ENCODE data around the gene DENND6A.
"Not testable (repeated sequence)": the region's sequence is repeated elsewhere in the genome, so short reads cannot be mapped to it uniquely, and the experiment has no call there.

DENND6A gene

DNA sequence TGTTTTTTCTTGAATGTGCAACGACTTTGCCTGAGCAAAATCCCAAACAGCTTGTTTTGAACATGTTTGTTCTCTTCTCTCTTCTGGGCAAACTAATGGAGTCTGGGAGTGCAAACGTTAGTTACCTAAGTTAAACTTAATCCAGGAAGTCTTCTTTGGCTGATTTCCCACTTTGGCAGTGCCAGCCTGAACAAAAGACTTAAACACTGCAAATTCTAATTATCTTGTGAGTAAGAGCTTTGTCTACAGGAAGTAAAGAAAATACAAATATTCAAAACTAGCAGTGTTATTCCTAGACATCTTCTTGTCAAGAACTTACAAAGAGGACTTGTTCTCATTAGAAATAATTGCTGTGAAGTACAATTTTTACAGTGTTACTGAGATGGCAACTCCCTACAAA lies 16.7 kb upstream of the DENND6A start:
- Mint-ChIP-seq H3K27ac (no peak overlapping the region), H3K4me3 (no peak overlapping the region), H3K4me1 (no peaks in the 10 kb centered on the region), H3K36me3 (no peaks in the 10 kb centered on the region), H3K9me3 (peaks cover 2% of the 10 kb centered on the region), H3K27me3 (peaks cover 3% of the 10 kb centered on the region)
- no peak for ATAC-seq (ENCODE audit: low read depth)
- DNase-seq (ENCODE audit: low spot score in 2 of 2): no peak

DNA sequence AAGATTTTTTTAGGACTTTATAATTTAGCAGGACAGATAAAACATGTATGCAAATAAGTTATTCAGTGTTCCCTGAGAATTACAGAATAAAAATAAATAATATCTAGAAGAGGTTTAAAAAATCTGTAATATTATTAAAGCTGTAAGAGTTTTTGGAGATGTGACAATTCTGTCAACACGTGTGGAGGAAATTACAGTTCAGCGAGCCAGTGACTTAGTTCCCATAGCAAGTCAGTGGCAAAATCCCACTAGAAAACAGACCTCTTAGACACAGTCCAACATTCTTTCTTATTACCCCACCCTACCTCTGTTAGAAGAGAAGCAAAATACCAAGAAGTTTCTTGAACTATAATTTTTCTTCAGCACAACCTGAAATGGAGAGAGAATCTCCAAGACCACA lies 16.2 kb upstream of the DENND6A start:
- Mint-ChIP-seq H3K27me3 (peaks cover 2% of the 10 kb centered on the region), H3K9me3 (peaks cover 2% of the 10 kb centered on the region), H3K4me3 (no peak overlapping the region), H3K36me3 (no peaks in the 10 kb centered on the region), H3K4me1 (no peaks in the 10 kb centered on the region), H3K27ac (no peak overlapping the region)
- no peak for ATAC-seq (ENCODE audit: low read depth)
- DNase-seq (ENCODE audit: low spot score in 2 of 2): no peak

DNA sequence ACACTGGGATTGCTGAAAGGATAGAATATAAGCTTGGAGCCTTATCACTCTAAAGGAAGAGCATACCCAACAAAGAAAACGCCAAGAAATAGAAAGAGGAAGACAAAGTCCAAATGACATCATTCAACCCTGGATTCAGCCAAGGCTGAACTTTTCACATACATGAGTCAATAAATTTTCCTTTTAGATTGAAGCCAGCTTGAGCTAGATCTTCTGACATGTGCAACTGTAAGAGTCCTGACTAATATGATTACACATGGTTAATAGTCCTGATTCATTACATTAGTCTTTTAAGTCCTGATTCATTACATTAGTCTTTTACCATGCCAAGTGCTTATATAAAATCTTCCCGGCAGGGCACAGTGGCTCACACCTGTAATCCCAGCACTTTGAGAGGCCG lies 13.6 kb upstream of the DENND6A start:
- H3K36me3 Mint-ChIP-seq: no peaks in the 10 kb centered on the region
- ATAC-seq (ENCODE audit: low read depth): no peak
- H3K4me3 Mint-ChIP-seq: no peak overlapping the region
- H3K4me1 Mint-ChIP-seq: no peaks in the 10 kb centered on the region
- no peak overlapping the region for H3K27ac Mint-ChIP-seq
- no peak for DNase-seq (ENCODE audit: low spot score in 2 of 2)
- H3K9me3 Mint-ChIP-seq: peaks cover 2% of the 10 kb centered on the region
- H3K27me3 Mint-ChIP-seq: peaks cover 4% of the 10 kb centered on the region

DNA sequence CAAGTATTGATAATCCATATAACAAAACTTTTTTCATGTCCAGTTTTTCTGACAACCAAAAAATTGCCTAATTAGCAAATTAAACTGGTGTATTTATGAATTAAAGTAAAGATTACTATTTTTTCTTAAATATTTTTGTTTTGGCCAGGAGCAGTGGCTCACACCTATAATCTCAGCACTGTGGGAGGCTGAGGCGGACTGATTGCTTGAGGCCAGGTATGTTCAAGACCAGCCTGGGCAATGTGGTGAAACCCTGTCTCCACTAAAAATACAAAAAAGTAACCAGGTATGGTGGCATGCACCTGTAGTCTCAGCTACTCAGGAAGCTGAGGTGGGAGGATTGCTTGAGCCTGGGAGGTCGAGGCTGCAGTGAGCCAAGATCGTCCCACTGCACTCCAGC lies 12.5 kb upstream of the DENND6A start:
- not testable (repeated sequence) for H3K27me3 Mint-ChIP-seq, H3K27ac Mint-ChIP-seq

DNA sequence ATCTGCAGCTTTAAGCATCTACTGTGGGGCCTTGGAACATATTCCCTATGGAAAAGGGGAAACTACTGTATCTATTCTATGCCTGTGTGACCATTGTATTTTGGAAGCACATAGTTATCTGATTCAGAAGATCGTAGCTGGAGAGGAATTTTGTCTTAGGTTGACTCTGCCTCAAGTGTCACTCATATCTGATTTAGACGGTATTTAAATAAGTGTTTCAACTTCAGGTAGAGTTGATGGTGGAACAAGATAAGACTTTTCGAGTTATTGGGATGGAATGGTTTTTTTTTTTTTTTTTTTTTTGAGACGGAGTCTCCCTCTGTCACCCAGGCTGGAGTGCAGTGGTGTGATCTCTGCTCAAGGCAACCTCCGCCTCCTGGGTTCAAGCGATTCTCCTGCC lies 8.9 kb upstream of the DENND6A start:
- Mint-ChIP-seq H3K27ac (no peak overlapping the region), H3K4me3 (no peak overlapping the region), H3K9me3 (no peaks in the 10 kb centered on the region)

More for the DNA sequence above, 12.5 kb upstream of the DENND6A start:
- not testable (repeated sequence) for ATAC-seq (ENCODE audit: low read depth); H3K4me3 Mint-ChIP-seq; H3K9me3 Mint-ChIP-seq; H3K4me1 Mint-ChIP-seq; H3K36me3 Mint-ChIP-seq; DNase-seq (ENCODE audit: low spot score in 2 of 2)

DNA sequence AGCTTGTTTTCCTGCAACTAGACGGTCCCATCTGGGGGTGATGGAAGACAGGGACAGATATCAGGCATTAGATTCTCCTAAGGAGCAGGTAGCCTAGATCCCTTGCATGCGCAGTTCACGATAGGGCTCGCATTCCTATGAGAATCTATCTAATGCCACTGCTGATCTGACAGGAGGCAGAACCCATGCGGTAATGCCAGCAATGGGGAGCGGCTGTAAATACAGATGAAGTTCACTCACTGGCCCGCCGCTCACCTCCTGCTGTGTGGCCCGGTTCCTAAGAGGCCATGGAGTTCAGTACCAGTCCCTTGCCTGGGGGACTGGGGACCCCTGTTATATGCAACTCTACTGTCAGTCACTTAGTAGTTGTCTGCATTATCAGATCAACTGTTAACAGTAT lies 7.9 kb upstream of the DENND6A start:
- Mint-ChIP-seq H3K36me3 (no peaks in the 10 kb centered on the region), H3K27ac (no peak overlapping the region), H3K4me1 (no peaks in the 10 kb centered on the region), H3K4me3 (no peak overlapping the region), H3K27me3 (peaks cover 2% of the 10 kb centered on the region), H3K9me3 (no peaks in the 10 kb centered on the region)
- ATAC-seq (ENCODE audit: low read depth): no peak
- DNase-seq (ENCODE audit: low spot score in 2 of 2): no peak

More for the DNA sequence above, 8.9 kb upstream of the DENND6A start:
- DNase-seq (ENCODE audit: low spot score in 2 of 2): no peak
- H3K27me3 Mint-ChIP-seq: peaks cover 2% of the 10 kb centered on the region
- H3K36me3 Mint-ChIP-seq: no peaks in the 10 kb centered on the region
- ATAC-seq (ENCODE audit: low read depth): no peak
- no peaks in the 10 kb centered on the region for H3K4me1 Mint-ChIP-seq

DNA sequence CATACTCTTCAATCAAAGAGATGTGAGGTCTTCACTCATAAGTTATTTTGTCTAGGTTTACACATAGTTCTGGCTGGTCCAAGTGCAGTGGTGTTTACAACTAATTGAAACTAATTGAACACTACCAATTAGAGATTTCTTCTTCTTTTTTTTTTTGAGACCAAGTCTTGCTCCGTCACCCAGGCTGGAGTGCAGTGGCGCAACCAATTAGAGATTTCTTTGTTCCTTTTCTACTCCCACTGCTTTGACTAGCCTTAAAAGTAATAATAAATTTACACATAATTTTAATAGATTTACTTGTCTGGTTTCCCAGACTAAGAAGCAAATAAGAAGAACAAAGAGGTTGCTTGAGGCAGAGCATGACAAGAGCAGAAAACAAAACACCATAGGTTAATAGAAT lies 6.7 kb upstream of the DENND6A start:
- ATAC-seq (ENCODE audit: low read depth): no peak

DNA sequence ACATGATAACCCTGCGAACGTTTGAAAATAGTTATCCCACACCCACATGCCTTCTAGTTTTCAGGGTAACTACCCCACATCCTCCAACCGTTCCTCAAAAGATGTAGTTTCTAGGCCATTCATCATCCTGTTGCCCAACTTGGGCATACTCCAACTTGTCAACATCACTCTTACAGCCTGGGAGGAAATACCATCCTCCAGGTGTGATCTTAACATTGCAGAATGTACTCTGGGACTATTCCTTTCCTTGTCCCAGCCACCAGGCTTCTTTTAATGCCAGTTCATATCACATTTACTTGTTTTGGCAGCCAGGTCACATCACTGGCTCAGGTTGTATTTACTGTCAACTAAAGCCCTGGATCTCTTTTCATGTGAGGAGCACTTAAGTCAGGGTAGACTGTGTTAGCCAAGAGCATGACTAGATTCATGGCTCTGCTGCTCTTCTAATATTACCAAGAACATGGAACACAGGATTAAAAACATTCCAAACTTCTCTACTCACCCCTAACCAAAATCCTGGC lies 4.0 kb upstream of the DENND6A start:
- ATAC-seq (ENCODE audit: low read depth) (no peak), DNase-seq (ENCODE audit: low spot score in 2 of 2) (no peak)
- Mint-ChIP-seq H3K9me3 (no peaks in the 10 kb centered on the region), H3K36me3 (no peaks in the 10 kb centered on the region), H3K4me3 (no peak overlapping the region), H3K4me1 (no peaks in the 10 kb centered on the region), H3K27me3 (no peaks in the 10 kb centered on the region), H3K27ac (no peak overlapping the region)

More for the DNA sequence above, 6.7 kb upstream of the DENND6A start:
- no peak overlapping the region for H3K4me3 Mint-ChIP-seq
- no peaks in the 10 kb centered on the region for H3K36me3 Mint-ChIP-seq
- DNase-seq (ENCODE audit: low spot score in 2 of 2): no peak
- H3K9me3 Mint-ChIP-seq: no peaks in the 10 kb centered on the region
- no peak overlapping the region for H3K27ac Mint-ChIP-seq
- H3K27me3 Mint-ChIP-seq: peaks cover 2% of the 10 kb centered on the region
- no peaks in the 10 kb centered on the region for H3K4me1 Mint-ChIP-seq

DNA sequence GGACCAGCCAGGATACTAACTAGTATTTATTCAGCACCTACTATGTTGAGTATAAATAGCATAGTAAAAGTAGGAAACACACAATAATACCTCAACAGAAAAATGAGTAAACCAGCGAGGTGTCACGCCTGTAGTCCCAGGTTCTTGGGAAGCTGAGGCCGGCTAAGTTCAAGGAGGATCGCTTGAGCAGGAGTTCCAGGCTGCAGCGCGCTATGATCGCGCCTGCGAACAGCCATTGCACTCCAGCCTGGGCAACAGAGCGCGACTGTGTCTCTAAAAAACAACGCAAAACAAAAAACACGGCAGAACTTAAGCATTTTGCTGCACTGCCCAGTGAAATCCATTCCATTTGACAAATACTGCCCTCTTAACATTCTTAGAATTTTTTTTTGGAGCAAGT lies 1.3 kb upstream of the DENND6A start:
- Mint-ChIP-seq H3K27me3 (no peaks in the 10 kb centered on the region), H3K4me3 (peak overlapping the region; percentile 55), H3K4me1 (peaks cover 7% of the 10 kb centered on the region), H3K9me3 (no peaks in the 10 kb centered on the region), H3K36me3 (no peaks in the 10 kb centered on the region), H3K27ac (no peak overlapping the region)
- DNase-seq (ENCODE audit: low spot score in 2 of 2) (no peak), ATAC-seq (ENCODE audit: low read depth) (no peak)

DNA sequence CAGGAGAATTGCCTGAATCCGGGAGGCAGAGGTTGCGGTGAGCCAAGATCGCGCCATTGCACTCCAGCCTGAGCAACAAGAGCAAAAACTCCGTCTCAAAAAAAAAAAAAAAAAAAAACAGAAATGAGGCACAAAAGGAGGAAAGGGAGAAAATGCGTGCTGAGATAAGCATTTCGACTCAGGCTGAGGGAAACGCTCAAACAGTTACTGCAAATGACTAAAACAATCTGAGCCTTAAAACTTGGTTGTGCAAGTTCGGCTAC lies 813 bp downstream of the DENND6A start:
- peak overlapping the region; percentile 90 for H3K4me3 Mint-ChIP-seq
- H3K4me1 Mint-ChIP-seq: peaks cover 16% of the 10 kb centered on the region
- H3K27me3 Mint-ChIP-seq; ATAC-seq (ENCODE audit: low read depth); H3K9me3 Mint-ChIP-seq; H3K36me3 Mint-ChIP-seq; DNase-seq (ENCODE audit: low spot score in 2 of 2): not testable (repeated sequence)
- H3K27ac Mint-ChIP-seq: peak overlapping the region; percentile 85

DNA sequence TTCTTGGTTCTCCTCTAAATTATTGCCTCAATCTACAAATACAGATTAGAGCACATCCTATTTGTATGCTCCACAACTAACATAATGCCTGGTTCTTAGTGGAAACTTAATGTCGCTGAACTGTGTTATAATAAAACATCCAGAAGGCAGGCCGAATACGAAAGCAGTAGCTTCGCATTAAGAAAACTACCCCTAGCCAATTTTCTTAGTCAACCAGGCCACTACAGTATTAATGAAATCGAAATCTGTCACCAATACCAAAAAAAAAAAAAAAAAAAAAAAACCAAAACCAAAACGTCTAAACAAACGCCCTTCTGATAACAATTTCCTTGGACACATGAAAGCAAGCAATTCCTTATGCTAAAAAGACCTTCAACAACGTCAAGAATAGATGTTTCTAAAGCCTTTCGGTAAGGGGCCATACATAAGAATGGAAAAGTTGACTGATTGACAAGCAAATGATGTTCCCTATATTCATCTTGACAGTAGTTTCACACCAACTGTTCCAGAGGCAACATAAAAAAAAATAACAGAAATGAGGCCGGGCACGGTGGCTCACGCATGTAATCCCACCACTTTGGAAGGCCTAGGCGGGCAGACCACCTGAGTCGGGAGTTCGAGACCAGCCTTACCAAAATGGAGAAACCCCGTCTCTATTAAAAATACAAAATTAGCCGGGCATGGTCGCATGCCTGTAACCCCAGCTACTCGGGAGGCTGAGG lies 1.3 kb downstream of the DENND6A start:
- peaks cover 20% of the 10 kb centered on the region for H3K4me1 Mint-ChIP-seq

DNA sequence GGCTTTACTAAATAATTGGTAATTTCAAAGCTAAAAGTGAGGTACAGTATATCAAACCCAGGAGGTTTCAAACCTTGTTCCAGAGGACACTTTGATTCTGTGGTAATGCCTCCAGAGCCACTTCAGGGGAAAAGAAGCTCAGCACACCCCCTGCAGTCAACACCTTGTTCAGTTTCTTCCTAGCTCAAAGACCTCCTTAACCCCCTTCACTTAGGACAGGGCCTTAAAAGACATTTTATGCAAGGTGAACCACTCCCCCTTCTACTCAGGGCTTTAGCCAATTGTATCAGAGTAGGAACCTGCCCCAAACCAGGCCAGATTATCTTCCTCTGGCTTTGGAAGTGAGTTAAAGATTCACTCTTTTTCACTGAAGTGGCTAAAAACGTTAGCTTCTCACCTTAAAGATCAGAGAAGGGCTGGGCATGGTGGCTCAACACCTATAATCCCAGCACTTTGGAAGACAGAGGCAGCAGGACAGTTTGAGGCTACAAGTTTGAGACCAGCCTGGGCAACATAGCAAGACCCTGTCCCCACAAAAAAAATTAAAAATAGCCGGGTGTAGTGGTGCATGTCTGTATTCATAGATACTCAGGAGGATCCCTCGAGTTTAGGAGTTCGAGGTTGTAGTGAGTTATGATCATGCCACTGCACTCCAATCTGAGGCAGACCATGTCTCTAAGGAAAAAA lies 3.4 kb downstream of the DENND6A start:
- H3K27me3 Mint-ChIP-seq: no peaks in the 10 kb centered on the region
- no peak for DNase-seq (ENCODE audit: low spot score in 2 of 2)
- peaks cover 24% of the 10 kb centered on the region for H3K4me1 Mint-ChIP-seq
- H3K9me3 Mint-ChIP-seq: no peaks in the 10 kb centered on the region
- H3K4me3 Mint-ChIP-seq: peak overlapping the region; percentile 17
- H3K36me3 Mint-ChIP-seq: peaks cover 9% of the 10 kb centered on the region
- no peak overlapping the region for H3K27ac Mint-ChIP-seq
- ATAC-seq (ENCODE audit: low read depth): no peak

More for the DNA sequence above, 1.3 kb downstream of the DENND6A start:
- DNase-seq (ENCODE audit: low spot score in 2 of 2) (no peak), ATAC-seq (ENCODE audit: low read depth) (no peak)
- peak overlapping the region; percentile 85 for H3K27ac Mint-ChIP-seq
- peaks cover 9% of the 10 kb centered on the region for H3K36me3 Mint-ChIP-seq
- peak overlapping the region; percentile 90 for H3K4me3 Mint-ChIP-seq
- H3K27me3 Mint-ChIP-seq: no peaks in the 10 kb centered on the region
- H3K9me3 Mint-ChIP-seq: no peaks in the 10 kb centered on the region

DNA sequence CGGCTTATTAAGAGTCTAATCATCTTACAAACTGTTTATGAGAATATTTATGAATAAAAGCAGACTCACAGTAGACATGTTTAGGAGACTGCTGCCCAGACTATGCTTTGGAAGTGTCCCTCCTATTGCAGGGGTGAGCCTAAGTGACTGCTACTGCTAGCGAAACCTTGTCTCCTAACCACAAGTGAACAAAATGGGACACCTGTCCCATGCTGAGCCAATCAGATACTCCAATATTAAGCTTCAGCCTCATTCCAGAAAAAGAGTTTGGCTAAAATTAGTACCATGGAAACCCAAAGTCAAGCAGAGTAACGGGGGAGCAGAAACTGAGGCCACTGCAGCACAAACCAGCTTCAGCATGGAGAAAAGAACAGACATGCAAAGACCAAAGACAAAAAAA lies 4.6 kb downstream of the DENND6A start:
- H3K36me3 Mint-ChIP-seq: peaks cover 9% of the 10 kb centered on the region
- H3K27ac Mint-ChIP-seq: peak overlapping the region; percentile 39
- ATAC-seq (ENCODE audit: low read depth): no peak
- peaks cover 24% of the 10 kb centered on the region for H3K4me1 Mint-ChIP-seq
- DNase-seq (ENCODE audit: low spot score in 2 of 2): no peak
- no peaks in the 10 kb centered on the region for H3K27me3 Mint-ChIP-seq
- H3K9me3 Mint-ChIP-seq: no peaks in the 10 kb centered on the region
- no peak overlapping the region for H3K4me3 Mint-ChIP-seq

DNA sequence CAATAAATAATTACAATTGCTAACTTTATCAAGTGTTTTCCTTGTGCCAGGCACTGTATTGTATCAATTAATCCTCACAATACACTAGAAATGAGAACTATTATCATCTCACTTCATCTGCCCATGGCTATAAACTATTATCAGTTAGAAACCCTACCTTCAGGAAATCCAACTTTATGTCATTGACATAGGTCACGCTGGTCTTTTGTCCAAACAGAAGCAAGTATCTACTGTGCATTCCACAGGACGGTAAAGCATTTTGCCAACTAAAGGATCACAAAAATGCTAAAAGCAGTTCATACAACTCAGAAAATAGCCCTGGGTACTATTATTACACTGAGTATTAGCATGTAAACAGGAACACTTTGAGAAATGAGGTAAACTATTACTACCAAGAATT lies 9.6 kb downstream of the DENND6A start:
- Mint-ChIP-seq H3K4me1 (peaks cover 21% of the 10 kb centered on the region), H3K9me3 (no peaks in the 10 kb centered on the region)

DNA sequence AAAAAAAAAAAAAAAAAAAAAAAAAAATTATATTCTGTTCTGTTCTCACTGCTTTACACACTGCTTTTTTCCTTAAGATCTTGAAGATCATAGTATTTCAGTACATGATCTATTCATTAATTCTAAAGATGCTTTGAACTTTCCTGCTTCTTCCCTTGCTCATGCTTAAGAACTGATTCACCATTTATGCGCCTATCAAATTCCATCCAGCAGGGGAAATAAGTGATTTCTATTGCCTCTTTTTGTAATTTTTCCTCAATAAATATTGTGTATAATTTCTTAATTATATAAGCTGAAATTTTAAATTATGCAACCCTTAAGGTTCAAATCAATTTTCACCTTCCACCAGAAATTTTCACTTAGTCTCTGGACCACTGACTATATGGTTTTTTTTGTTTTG lies 10.6 kb downstream of the DENND6A start:
- H3K36me3 Mint-ChIP-seq: peaks cover 17% of the 10 kb centered on the region
- H3K27ac Mint-ChIP-seq: no peak overlapping the region
- H3K27me3 Mint-ChIP-seq: no peaks in the 10 kb centered on the region
- H3K4me3 Mint-ChIP-seq: no peak overlapping the region
- DNase-seq (ENCODE audit: low spot score in 2 of 2) (no peak), ATAC-seq (ENCODE audit: low read depth) (no peak)
- H3K9me3 Mint-ChIP-seq: no peaks in the 10 kb centered on the region
- H3K4me1 Mint-ChIP-seq: peaks cover 19% of the 10 kb centered on the region

More for the DNA sequence above, 9.6 kb downstream of the DENND6A start:
- no peak for DNase-seq (ENCODE audit: low spot score in 2 of 2)
- no peak for ATAC-seq (ENCODE audit: low read depth)
- Mint-ChIP-seq H3K27me3 (no peaks in the 10 kb centered on the region), H3K36me3 (peaks cover 15% of the 10 kb centered on the region), H3K27ac (no peak overlapping the region), H3K4me3 (no peak overlapping the region)

Measured in memory B cell (primary cell).